HG02973 (cell line): ENCODE measurements around the gene GRHL3.

ENCODE experiments used
- ATAC-seq: cut with Tn5 transposase; IDR thresholded peaks from one replicate; pipeline ENCODE4 v1.9.1; 2021; ENCODE audit warnings: moderate library complexity; ENCODE audit not compliant: unreplicated experiment

Gene GRHL3

DNA sequence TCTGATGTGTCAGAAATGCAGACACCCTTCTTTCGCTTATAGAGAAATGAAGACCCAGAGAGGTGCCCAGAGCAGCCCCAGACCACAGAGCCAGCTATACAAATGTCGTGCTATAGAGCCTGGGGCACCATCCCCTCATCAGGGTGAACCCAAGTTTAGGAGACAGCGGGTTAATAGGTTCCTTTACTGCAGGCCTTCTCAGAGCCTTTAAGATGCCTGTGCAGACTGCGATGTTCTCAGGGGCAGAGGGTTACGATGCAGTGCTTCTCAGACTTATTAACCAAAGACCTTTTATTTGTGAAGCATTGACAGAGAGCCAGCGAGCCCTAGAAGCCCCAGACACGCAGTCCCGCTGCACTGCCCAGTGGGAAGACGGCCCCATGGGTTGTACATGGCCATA lies 47.5 kb downstream of the GRHL3 start:
- ATAC-seq, result no peak

- ATAC-seq, result no peak
These were observed 50.0 kb downstream of the GRHL3 start for GRCh38 chr1:24369199-24369598.

DNA sequence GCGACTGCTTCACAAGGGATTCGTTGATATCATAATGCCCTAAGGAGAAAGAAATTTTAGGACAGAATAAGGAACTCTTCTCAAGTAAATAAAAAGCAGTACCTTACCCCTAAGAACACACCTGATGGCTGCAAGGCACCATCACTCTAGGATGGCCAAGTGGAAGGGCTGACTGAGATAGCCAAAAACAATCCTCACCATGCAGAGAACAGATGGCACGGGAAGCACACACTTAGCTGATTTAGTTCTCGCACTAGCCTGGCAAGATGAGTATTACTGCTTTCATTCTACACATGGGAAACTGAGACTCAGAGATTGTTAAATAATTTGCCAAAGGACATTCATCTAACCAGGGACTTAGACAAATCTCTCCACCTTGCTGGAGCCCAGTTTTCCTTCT lies 50.6 kb downstream of the GRHL3 start:
- no peak for ATAC-seq

GRCh38 chr1:24373044-24373443 lies 53.9 kb downstream of the GRHL3 start:
- ATAC-seq, result no peak

- no peak for ATAC-seq
These were observed 54.6 kb downstream of the GRHL3 start for GRCh38 chr1:24373710-24374109.

- no peak for ATAC-seq
These were observed 56.0 kb downstream of the GRHL3 start for GRCh38 chr1:24374891-24375786.

DNA sequence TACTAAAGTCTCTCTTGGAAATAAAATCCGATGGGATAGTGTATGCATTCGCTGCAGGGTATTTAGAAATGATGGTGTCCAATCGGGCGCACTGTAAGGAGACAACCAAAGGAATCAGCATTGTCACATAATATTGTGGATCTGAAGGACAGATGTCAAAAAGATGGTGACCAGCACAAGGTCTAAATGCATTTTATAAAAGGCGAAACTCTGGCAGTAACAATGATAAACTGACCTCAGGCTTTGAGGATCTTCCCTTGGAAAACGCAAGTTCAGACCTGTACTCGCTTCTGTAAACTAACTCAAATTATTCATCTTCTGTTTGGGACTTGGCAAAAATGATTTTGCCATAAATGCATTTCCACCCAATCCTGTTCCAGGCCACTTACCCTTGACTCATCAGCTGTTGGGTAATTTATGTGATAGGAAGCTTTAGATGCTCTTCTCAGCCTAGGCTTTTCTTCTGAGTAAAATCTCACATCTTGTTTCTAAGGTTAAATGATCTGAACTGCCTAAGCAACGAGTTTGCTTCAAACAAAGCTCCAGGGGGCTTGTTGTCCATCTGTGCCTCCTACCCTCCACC lies 60.7 kb downstream of the GRHL3 start:
- ATAC-seq, result no peak

DNA sequence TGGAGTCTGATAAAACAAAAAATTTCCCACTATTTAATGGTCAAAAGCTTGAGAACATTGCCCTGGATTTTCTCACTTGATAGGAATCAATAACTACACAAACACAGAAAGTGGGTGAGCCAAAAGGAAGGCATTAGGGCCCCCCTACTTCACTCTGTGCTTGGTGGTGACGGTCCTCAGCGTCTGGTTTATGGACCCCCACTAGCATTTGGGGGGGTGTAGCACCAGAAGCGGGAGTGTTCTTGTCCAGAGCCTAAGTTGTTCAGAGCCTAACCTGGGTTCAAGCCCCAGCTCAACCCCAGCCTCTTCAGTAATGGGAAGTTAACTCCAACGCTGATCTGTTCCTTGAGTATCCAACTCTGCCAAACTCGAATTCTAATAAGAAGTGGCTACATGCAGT lies 61.4 kb downstream of the GRHL3 start:
- no peak for ATAC-seq

- no peak for ATAC-seq
These were observed 62.1 kb downstream of the GRHL3 start for GRCh38 chr1:24381256-24381655.

DNA sequence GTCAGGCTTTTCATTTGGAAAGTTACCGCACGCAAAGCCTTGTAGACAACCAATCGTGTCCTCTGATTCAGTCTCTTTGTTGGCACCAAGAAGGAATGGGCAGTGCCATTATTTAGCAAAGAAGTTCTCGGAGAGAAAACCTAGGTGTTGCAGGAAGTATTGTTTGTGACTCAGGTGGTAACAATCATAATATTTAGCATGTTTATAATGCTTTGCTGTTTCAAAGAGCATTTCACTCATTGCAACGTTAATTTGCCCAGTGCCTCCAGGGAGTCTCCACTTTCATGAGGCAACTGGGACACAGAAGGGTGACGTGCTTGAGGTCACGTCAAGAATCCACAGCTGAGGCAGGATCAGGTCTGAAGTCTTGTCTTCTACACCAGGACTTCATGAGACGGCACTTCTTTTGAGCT lies 63.0 kb downstream of the GRHL3 start:
- no peak for ATAC-seq

DNA sequence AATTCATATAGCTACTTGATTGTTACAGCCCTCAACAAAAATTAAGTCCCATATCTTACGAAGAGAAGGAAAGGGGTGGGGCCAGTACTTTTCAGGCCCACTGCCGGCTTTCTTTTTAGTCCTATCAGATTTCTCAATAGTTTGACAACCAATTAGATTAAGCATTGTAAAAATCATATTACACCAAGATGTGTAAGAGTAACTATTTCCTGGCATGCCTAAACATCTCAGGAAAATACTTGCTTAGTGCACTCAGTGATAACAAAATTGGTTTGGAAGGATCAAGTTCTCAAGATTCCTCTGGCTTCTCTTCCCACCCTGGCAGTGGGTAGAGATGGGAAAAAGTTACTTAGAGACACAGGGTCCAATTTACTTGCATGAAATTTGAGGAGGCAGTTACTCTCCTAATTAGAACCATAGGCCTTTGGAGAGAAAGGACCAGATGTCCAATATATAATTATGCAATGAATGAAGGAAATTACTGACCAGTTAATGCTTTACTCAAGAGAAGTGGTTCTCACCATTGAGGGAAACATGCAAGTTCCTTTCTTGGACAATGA lies 64.3 kb downstream of the GRHL3 start:
- ATAC-seq, result no peak

DNA sequence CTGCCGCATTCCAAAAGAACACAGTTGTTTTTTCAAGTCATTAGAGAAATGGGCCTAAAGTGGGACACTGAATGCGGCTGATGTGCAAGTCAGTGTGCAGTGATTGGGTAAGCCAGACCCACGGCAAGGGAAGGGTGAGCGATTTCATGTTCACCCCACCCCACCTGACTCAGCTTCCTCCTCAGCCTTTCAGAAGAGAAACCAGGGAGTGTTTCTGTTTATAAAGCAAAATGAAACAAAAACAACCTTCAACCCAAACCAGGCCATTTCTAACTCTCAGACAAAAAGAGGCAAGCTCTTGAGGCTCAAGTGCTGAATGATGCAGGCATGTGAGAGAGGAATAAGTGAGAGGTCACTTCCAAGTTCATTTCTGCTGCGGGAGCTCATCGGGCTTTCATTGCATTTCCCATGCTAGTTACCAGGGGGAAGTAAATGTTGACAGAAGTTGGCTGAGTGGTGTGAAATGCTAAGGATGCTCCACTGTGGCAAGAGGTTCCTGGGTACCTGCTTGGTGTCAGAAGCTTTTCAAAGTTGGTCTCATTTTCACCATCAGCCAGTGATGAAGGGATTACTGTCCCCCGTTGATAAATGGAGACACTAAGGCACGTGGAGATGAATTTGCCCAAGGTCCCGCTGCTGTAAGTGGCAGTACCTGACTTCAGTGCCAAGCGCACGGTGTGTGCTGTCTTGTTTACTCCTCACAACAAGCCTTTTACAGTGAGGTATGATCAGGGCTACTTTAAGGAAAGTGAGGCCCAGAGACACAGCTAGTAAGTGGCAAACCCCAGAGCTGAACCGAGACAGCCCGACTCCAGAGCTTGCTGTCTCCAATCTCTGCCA lies 65.3 kb downstream of the GRHL3 start:
- peak; percentile 53 for ATAC-seq

GRCh38 chr1:24385160-24385940 lies 66.2 kb downstream of the GRHL3 start:
- no peak for ATAC-seq

DNA sequence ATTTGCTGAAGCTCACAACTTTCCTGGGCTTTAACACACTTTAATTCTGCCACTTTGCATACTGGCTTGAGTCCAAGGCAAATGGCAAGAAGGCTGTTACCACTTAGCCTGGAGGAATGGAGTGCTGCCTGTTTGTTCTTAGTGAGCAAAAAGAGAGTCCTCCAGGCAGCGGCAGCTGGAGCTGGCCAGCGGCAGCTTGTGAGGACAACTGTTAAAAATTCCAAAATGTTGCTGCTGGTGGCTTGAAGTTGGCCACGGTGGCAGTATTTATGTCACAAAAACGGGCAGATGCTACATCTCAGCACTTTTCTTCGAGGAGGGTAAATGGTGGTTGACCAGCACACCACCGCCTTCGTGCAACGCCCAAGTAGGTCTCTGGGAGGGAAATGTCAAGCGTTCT lies 67.1 kb downstream of the GRHL3 start:
- ATAC-seq, result no peak

DNA sequence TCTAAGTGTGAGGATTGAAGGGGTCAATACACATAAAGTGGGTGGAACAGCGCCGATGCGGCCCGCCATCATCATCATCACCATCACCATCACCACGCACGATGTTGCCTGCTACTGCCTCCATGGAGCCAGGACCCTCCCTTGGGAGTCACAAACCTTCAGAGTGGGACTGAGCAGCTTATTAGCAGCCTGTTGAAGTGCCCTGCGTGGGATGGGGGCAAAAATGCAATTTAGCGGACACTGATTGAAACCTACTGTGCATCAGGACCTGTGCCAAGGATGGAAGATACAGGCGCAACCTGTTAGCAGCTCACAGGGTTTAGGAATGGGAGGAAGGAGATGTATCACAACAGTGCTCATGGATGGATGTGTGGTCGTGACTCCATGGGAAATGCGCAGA lies 67.8 kb downstream of the GRHL3 start:
- ATAC-seq, result no peak

DNA sequence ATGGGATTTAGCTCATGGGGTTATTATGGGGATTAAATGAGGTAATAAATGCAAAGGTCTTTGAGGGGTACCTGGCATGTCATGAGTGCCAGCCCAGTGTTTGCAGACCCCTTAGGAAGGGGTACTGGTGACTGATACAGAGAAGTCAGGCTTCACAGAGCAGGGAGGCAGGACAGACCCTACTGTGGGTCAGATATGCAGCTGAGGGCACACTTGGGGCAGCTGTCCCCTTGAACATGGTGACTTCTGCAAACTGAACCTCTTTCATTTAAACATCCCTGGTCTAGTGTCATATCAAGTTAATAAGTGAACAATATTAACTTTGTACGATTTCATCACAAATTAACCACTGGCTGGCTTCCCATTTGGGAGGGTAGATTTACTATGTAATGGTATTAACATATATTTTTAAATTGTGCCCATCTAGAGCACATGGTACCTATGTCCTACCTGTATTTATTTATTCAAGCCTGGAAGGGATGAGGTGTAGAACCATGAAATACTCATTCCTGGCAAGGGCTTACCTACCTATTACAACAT lies 68.5 kb downstream of the GRHL3 start:
- ATAC-seq, result no peak

DNA sequence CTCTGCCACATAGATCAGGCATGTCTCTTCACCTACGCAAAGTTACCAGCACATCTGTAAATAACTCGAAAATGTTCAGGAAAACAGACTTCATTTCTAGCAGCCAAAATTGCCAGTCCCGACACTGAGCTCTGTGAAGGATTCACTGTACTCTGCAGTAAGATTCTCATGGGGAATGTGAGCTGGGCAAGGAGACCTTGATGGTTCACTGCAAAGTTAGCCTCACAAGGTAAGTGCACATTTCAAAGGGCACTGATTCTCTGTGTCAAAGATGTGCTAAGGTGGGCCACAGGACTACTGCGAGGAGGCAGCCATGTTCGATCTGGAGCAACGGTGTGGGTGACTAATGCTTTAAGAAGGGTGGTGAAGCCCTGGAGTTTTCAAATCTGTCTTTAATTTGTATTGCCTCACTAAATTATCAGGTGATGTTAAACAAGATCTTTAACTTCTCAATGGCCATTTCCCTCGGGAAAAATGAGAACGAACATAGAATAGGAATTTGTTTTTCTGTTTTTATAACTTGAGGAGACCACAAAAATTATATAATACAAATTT lies 69.3 kb downstream of the GRHL3 start:
- ATAC-seq, result no peak

DNA sequence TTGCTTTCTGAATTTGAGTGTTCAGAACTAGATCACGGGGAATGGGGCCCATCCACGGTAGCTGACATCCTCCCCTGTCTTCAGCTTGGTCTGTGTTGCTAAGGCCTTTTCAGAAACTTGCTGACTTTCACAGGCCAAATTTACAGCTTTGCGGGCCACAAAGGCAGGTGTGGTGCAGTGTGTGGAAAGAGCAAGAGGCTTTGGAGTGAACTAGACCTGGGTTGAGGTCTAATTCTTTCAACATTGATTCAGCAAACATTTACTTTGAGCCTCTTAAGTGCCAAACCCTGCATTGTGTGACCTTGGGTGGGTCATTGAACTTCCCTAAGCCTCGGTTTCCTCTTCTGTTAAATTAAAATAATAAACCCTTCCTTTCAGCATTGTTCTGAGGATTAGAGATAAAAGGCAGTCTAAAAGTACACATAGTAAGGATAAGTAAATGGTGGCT lies 70.1 kb downstream of the GRHL3 start:
- no peak for ATAC-seq

DNA sequence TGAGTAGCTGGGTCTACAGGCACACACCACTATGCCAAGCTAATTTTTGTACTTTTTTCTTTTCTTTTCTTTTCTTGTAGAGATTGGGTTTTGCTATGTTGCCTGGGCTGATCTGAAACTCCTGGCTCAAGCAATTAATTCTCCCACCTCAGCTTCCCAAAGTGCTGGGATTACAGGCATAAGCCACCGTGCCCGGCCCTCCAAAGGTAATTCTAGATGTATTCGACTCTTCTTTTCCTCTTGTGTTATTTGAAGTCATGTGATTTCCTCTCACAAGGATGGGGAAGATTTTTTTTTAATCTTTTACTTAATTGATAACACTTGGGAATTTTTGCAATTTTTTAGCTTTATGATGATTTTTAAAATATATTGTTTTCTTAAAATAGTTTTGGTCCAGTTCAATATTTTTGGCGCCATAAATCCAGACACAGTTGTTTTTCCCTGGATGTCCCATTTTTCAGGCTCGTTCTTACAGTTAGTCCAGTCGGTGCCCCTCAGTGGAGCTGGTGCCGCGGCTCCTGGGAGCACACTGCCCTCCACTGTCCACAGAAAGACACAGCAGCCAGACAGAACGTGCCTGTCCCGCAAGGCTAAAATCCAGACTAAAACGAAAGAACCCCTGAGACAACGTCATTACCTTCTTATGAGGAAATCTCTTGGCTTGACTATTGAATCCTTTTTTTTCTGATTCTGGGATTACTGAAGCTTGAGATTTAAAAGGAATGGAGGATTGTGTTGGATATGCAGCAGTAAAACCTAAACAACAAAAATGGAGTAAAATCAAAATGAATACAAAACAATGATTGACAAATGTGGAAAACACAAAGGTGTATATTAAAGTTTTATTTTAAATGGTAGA lies 72.0 kb downstream of the GRHL3 start:
- ATAC-seq, result peak; percentile 38
